ENCODE measurements around the gene CCND1. TPM values are rescaled to one million over a fixed set of nuclear protein-coding genes. Genes with fewer than 3 reads are reported as not detected.
A peak's percentile ranks its signal among the peaks of the same experiment; 100 is the strongest.

Gene CCND1
- total RNA-seq, 4 donors from 2014 or later = 108 to 259 (median 168) TPM

DNA sequence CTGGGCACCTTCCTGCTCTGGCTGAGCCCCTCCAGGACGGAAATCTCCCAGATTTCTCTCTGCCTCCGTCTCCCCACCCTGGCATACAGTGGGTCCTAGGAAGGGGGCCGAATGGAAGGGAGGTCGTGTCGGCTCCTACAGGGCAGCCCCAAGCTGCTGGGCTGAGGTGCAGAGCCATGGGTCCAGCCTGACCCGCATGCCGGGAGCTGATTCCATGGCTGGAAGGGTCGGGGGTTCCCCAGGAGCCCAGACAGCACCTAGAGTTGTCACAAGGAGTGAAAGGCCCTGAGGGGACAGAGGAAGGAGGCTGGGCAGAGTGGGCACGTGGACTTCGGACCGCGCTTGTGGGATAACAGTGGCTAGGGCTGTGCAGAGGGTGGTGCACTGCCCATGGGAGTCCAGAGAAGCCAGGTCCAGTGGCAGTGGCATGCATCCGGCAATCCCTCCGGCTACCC is 16.5 kb downstream of the CCND1 start:
- 79 to 81% methylated on average over 14 of the region's 14 CpGs for WGBS, 2 donors
- no peak for DNase-seq (ENCODE audit: low spot score in 2 of 2)
- Histone ChIP-seq H3K4me1 (peaks cover 0 to 14% (median 3%) of the 10 kb centered on the region in 4 donors), H3K27me3 (no peaks in the 10 kb centered on the region), H3K36me3 (peaks cover 0 to 40% (median 0%) of the 10 kb centered on the region in 3 donors), H3K9me3 (no peaks in the 10 kb centered on the region), H3K4me3 (no peak overlapping the region), H3K27ac (peak overlapping the region in 2 of 4 donors; percentile 50 to 58)
- TF ChIP-seq POLR2A (IDR thresholded peaks at IDR 0.05) (no peak), EP300 (IDR thresholded peaks at IDR 0.05) (no peak)
- TF ChIP-seq, protein P1, sequence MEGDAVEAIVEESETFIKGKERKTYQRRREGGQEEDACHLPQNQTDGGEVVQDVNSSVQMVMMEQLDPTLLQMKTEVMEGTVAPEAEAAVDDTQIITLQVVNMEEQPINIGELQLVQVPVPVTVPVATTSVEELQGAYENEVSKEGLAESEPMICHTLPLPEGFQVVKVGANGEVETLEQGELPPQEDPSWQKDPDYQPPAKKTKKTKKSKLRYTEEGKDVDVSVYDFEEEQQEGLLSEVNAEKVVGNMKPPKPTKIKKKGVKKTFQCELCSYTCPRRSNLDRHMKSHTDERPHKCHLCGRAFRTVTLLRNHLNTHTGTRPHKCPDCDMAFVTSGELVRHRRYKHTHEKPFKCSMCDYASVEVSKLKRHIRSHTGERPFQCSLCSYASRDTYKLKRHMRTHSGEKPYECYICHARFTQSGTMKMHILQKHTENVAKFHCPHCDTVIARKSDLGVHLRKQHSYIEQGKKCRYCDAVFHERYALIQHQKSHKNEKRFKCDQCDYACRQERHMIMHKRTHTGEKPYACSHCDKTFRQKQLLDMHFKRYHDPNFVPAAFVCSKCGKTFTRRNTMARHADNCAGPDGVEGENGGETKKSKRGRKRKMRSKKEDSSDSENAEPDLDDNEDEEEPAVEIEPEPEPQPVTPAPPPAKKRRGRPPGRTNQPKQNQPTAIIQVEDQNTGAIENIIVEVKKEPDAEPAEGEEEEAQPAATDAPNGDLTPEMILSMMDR (IDR thresholded peaks at IDR 0.05) = no peak

DNA sequence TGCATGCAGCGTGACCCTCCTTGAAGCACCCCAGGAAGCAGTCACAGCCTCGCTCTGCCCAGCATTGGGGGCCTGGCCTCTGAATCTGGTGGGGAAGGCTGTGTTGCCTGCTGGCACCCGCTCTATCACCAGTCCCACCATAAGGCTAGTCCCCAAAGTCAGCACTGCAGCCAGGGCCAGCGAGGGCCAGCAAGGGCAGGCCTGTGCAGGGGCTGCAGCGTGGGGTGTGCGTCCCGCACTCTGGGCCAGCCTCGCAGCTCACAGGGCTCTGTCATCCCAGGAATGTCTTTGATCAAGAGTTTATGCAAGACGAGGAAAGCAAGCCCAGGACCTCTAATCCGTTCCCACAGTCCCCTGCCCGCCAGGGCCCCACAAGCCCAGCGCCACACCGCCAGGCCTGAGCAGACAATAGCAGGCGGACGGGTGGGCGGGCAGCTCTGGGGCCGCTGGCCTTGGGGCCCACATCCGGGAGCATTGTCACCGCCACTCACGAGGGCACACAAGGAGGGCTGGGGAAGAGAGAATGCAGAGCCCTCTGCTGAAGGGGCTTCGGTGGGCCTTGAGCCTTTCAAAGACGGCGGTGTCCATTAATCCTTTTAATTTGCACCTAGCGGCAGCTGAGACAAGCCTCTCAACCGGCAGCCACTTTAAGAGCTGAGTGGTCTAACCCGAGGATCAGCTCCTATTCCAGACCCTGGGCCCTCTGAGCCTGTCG is 17.1 kb downstream of the CCND1 start:
- Histone ChIP-seq H3K9me3 (no peaks in the 10 kb centered on the region), H3K27ac (peak overlapping the region in 2 of 4 donors; percentile 50 to 58), H3K36me3 (peaks cover 0 to 40% (median 0%) of the 10 kb centered on the region in 3 donors), H3K4me3 (no peak overlapping the region), H3K27me3 (no peaks in the 10 kb centered on the region), H3K4me1 (peaks cover 0 to 14% (median 3%) of the 10 kb centered on the region in 4 donors)
- TF ChIP-seq, protein P1 (IDR thresholded peaks at IDR 0.05) = no peak
- TF ChIP-seq EP300 (IDR thresholded peaks at IDR 0.05) (no peak), POLR2A (IDR thresholded peaks at IDR 0.05) (no peak)
- DNase-seq (ENCODE audit: low spot score in 2 of 2) = no peak
- WGBS, 2 donors = 32 to 36% methylated on average over 8 to 14 of the region's 27 CpGs

DNA sequence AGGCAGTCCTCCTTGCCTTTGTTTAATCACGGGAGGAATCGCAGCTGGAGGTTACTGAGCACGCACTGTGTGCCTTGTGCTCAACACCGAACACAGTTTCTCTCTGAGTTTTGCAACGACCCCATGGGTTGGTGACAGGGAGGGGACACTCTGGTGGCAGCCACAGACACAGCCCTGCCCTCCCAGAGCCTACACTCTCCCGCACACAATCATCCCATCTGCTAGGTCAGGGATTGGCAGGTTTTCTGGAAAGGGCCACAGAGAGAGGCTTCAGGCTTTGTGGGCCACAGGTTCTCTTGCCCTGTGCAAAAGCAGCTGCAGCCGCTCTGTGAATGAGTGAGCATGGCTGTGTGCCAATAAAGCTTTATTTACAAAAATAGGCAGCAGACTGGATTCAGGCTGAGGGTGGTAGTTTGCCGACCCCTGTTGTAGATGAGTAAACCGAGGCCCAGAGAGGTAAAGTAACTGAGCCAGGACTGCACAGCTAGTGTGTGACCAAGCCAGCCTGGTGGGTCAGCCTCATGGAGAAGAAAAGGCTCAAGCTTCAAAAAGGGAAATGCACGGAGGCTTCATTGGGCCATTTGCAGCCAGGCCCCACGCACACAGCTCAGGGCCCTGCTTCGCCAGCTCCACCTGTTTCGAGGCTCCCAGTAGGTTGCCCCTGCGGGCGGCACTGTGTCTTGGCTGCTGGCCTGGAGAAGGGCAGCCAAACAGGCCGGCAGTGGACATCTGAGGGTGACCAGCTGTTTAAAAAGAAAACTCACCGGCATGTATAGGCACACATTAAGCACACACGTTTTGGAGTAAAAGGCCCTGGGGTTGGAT is 17.9 kb downstream of the CCND1 start:
- Histone ChIP-seq H3K36me3 (peaks cover 0 to 40% (median 0%) of the 10 kb centered on the region in 3 donors), H3K4me3 (no peak overlapping the region), H3K9me3 (no peaks in the 10 kb centered on the region), H3K27ac (peak overlapping the region in 2 of 4 donors; percentile 34 to 58), H3K27me3 (no peaks in the 10 kb centered on the region), H3K4me1 (peaks cover 0 to 14% (median 3%) of the 10 kb centered on the region in 4 donors)
- DNase-seq (ENCODE audit: low spot score in 2 of 2) = no peak
- TF ChIP-seq EP300 (IDR thresholded peaks at IDR 0.05) = no peak
- 83 to 84% methylated on average over 12 of the region's 18 CpGs for WGBS, 2 donors

DNA sequence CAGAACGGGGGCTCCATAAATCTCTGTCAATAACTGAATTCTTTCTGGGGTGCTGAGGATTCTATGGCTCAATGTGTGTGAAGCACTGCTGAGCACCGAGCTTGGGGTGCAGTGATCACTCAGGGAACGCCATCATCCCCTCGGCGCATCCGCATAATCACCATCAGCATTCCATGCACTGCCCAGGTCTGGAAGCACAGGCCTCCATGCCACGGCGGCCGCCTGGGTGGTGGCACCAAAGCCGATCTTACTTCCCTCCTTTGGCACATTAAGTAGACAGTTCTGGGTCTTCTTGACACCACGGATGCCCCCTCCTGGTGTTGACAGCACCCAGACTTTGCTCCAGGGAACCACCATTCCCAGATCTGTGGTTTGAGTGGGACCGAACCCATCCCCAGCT is 18.6 kb downstream of the CCND1 start:
- no peak for DNase-seq (ENCODE audit: low spot score in 2 of 2)
- TF ChIP-seq EP300 (IDR thresholded peaks at IDR 0.05) = no peak
- TF ChIP-seq, protein P1 (IDR thresholded peaks at IDR 0.05) = no peak
- no peak for TF ChIP-seq POLR2A (IDR thresholded peaks at IDR 0.05)
- WGBS, 2 donors = 93 to 94% methylated on average over 11 to 12 of the region's 12 CpGs

DNA sequence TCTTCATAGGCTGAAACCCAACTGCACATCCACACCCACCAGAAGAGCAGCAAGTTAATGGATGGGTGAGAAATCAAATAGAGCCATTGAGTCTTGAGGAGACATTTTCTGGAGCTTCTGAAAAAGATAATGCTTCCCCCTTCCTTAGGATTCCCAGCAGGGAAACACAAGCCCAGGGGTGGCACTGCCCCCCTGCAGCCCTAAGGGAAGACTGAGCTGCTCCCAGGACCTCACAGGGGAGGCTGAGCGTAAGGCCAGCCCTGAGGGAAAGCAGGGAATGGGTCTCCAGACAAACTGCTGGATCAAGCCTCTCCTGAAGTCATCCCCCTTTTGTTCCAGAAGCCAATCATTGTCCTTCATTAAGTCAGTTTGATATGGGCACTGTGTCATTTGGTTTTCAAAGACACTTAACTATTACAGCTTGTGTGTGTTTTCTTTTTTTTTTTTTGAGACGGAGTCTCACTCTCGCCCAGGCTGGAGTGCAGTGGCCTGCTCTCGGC is 19.1 kb downstream of the CCND1 start:
- Histone ChIP-seq H3K27ac (no peak overlapping the region), H3K9me3 (no peaks in the 10 kb centered on the region)
- 91 to 96% methylated on average over 4 of the region's 4 CpGs for WGBS, 2 donors

More for the DNA sequence above, 18.6 kb downstream of the CCND1 start:
- Histone ChIP-seq H3K27me3 (no peaks in the 10 kb centered on the region), H3K4me1 (peaks cover 0 to 14% (median 3%) of the 10 kb centered on the region in 4 donors), H3K27ac (no peak overlapping the region), H3K36me3 (peaks cover 0 to 40% (median 0%) of the 10 kb centered on the region in 3 donors), H3K4me3 (no peak overlapping the region), H3K9me3 (no peaks in the 10 kb centered on the region)

More for the DNA sequence above, 19.1 kb downstream of the CCND1 start:
- DNase-seq (ENCODE audit: low spot score in 2 of 2) = no peak
- Histone ChIP-seq H3K4me1 (peaks cover 0 to 14% (median 3%) of the 10 kb centered on the region in 4 donors), H3K4me3 (no peak overlapping the region), H3K27me3 (no peaks in the 10 kb centered on the region), H3K36me3 (peaks cover 0 to 43% (median 0%) of the 10 kb centered on the region in 3 donors)
- TF ChIP-seq, protein P1 (IDR thresholded peaks at IDR 0.05) = no peak
- TF ChIP-seq POLR2A (IDR thresholded peaks at IDR 0.05) (no peak), EP300 (IDR thresholded peaks at IDR 0.05) (no peak)
